Kidney tubule cell (primary cell): ENCODE results near the gene CAPN3.

Source experiments
- DNase-seq: peaks from one replicate; pipeline ENCODE4 v3.0.0-alpha.2; 2018; ENCODE audit warnings: low spot score

CAPN3 gene

GRCh38 chr15:42395838-42396237 lies 36.5 kb downstream of the CAPN3 start:
- no peak for DNase-seq

DNA sequence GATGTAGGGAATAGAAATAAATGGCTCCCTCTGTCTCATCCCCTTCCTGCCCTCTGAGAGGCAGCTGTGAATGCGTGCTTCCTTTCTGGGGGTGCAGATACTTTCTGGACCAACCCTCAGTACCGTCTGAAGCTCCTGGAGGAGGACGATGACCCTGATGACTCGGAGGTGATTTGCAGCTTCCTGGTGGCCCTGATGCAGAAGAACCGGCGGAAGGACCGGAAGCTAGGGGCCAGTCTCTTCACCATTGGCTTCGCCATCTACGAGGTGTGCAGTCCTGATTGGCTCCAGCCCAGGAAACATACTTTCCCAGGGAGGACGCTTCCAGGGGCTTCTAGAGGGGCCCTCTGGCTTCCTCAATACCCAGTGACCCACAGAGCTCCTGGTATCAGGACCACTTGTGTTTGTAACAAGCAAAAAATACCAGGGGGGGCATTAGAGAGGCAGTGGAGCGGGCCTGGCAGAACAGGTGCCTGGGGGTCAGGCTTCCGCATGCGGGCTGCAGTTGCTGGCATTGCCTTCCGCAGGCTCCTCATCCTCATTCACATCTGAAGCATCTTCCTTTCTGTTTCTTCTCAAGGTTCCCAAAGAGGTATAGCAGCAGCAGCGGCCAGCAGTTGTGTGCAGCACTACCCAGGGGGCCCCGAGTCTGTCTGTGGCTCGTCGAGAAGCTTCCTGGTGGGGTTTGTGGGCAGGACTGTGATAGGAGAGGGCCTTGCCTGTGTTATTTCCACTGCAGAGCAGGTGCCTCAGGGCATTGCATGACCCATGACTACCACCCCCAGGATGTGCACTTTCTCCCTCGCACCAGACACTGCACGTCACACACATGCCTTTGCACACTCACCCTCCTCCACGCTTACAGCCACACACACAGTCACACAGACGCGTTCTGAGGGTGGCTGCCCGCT lies 42.5 kb downstream of the CAPN3 start:
- DNase-seq: no peak

- DNase-seq: no peak
Measured at GRCh38 chr15:42402455-42403205, 43.3 kb downstream of the CAPN3 start.

DNA sequence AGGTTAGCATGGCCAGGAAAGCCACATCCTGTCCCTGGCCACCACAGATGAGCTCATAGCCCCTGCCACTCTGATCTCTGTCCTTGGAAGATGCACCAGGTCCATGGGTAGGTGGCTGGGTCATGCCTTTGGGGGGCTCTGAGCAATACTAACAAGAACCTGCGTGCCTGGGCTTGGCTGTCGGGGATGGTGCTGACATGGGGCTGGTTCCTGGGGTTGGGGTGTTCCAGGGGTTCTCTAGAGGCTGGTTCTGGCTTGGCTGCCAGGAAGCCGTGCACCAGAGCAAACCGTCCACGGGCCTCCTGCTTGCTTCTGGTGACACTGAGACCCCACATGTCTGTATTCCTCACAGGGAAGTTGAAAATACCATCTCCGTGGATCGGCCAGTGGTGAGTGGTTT lies 44.1 kb downstream of the CAPN3 start:
- DNase-seq: no peak

GRCh38 chr15:42404461-42405235 lies 45.3 kb downstream of the CAPN3 start:
- DNase-seq: no peak

DNA sequence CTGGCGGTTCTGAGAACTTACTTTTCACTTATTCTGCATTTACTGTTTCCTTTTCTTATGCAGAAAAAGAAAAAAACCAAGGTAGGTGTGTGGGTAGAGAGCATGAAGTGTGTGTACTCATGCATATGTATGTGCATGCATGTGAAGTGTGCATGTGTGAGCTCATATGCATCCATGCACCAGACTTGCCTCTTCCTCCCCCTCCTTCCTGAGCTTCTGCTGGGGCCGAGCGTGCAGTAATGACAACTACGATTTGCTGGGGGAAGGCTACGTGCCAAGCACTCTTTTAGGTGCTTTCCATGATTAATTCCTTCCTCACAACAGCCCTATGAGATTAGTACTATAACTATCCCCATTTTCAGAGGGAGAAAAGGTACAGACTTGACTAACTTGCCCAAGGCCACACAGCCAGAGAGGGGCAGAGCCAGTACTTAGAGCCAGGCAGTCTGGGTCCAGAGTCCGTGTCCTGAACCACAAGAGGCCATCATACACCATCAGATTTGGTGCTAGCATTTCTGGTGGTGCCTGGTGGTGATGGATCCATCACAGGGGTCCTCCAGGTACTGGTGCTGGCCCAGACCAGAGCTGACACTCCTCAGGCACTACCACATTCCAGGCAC lies 46.7 kb downstream of the CAPN3 start:
- peak; percentile 6 for DNase-seq

- no peak for DNase-seq
Measured at GRCh38 chr15:42408178-42408577, 48.9 kb downstream of the CAPN3 start.

- DNase-seq: no peak
Measured at GRCh38 chr15:42409011-42409410, 49.7 kb downstream of the CAPN3 start.

- DNase-seq: no peak
Measured at GRCh38 chr15:42411884-42412283, 52.6 kb downstream of the CAPN3 start.

DNA sequence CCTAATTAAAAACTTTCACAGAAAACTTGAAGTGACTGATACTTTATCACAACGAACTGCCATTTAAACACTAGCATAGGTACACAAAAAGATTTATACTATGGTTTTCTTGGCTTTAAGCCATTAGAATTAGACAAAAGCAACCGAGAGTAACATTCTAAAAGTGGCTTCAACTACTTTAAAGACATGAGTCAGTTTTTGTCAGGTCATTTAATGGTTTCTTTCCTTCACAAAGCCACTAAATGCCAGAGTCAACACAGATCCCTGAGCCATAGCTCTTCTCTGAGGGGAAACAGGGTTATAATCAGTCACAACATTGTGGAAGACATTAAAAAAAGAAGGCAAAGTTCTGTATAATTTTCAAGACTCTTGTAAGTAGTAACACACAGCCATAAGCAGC lies 54.6 kb downstream of the CAPN3 start:
- DNase-seq: no peak

- no peak for DNase-seq
Measured at GRCh38 chr15:42419369-42419768, 60.1 kb downstream of the CAPN3 start.

DNA sequence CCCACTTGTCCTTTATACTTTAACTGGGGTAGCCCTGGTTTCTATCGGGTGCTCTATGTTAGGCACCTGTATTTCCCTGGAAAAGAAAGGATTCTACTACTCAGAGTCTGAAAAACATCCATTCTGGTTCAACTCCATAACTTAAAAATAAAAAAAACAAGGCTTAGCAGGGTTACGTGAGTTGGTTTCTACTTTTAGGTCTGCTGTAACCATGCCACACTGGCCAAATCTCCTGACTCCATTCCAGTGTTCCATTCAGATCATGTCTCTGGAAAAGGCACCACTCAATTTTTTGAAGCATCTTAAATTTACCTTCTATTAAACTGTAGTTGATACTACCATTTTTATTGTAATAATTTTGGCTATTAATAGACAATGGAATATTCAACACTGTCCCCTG lies 62.1 kb downstream of the CAPN3 start:
- no peak for DNase-seq

GRCh38 chr15:42427429-42428223 lies 68.3 kb downstream of the CAPN3 start:
- peak; percentile 27 for DNase-seq

DNA sequence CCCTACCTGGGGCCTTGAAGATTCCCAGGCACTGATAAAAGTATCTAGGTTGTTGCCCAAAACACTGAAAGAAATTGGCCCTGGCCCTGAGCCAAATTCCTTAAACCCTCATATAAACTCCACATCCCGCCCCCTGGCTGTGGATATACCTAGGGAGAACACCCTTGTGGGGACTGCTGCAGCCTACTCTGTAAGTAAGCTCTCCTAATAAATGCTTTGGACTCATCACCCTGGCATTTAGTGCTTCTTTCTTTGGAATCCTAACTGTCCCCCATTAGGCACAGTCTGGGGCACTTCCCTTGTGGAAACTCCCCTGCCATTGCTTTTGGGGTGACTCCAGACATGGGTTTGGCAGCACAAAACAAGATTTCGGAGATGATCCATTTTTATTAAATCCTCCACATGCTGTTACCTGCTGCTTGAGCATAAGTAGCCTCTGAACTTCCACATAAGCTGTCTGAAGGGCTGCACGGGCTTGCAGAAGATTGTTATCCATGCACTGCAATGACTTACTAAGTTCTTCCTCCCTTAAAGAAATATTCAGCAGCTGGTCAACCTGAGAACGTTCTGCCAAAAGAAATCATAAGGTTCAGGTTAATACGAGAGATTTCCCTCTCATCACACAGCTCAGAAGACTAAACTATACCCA lies 85.2 kb downstream of the CAPN3 start:
- peak; percentile 7 for DNase-seq

GRCh38 chr15:42445551-42445950 lies 86.2 kb downstream of the CAPN3 start:
- no peak for DNase-seq

GRCh38 chr15:42447599-42447998 lies 88.3 kb downstream of the CAPN3 start:
- DNase-seq: no peak

DNA sequence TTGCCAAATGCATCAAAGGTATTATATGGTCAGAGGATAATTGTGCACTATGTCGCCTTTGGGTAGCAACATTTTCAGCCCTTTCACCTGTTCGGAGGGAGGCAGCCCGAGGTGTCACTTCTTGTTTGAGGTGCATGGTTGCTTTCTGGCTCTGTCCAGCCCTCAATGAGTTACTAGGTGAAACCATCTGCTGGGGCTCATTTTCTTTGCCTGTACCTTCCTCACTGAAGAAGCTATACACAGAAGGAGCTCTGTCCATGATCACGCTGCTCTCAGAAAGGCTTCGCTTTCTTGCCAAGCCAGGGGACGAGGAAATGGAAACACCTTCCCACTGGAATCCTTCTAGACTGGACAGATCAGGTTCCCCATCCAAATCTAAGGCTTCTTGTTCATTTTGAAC lies 89.0 kb downstream of the CAPN3 start:
- no peak for DNase-seq

DNA sequence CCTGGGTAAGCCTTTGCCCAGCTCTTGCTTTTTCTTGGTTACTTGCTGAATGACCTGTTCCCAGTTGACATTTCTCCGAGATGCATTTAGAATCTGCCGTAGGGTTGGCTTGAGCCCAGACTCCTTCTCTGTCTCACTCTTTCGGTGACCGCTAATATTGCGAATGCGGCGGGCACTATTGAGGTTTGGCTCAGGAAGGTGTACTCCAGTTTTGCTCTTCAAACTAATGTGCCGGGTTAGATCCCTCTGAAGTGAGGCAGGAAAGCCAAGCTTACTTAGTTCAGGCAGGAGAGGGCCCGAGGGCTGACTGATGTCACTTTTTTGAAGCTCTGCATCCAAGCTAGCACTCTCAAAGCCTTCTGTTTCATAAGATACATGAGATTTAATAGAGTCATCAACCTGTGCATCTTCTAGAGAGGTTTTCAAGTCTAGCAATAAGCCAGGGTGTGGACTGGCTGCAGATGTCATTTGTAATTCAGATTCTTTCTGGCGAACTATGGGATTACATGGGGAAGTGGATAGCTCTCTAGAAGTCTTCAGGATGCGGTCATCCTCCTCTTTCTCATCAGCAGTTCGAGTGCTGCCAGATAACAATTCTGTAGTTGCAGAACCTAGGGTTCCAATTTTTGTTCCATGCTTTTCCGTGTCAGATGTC lies 90.6 kb downstream of the CAPN3 start:
- no peak for DNase-seq

DNA sequence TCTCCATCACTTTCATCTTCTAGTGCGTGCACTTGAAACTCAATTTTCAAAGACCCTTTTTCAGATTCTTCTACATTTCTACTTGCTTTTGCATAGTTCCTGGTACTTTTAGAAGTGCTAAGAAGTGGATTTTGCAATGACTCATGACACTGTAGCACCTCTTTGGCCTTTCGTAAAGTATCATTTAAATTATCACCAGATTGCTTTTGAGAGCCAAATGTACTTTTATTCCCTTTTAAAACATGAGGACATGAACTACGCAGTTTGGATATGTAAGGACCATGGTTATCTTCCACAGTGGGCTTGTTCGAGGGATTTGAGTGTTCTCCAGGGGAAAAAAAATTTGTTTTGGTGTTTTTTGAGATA lies 91.1 kb downstream of the CAPN3 start:
- no peak for DNase-seq

DNA sequence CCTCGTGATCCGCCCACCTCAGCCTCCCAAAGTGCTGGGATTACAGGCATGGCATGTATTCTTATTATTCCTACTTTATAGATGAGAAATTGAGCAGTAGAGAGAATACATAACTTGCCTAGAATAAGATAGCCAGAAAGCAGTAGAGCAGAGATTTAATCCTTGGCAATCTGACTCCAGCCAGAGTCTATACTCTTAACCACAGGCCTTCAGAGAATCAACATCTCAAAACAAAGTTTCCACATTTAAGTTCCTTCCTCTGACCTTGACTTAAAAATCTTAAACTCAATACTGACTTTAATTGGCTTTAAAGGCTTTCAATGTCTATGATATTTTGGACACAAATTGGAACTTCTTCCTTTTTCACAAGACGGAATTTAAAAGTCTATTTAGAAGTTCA lies 94.5 kb downstream of the CAPN3 start:
- no peak for DNase-seq
